Measurements from ENCODE around the gene TOP2A. TPM values are rescaled to one million over a fixed set of nuclear protein-coding genes. Genes with fewer than 3 reads are reported as not detected.
A peak's percentile ranks its signal among the peaks of the same experiment; 100 is the strongest.

TOP2A gene
- polyA plus RNA-seq, 1 experiment: 53.5 TPM

DNA sequence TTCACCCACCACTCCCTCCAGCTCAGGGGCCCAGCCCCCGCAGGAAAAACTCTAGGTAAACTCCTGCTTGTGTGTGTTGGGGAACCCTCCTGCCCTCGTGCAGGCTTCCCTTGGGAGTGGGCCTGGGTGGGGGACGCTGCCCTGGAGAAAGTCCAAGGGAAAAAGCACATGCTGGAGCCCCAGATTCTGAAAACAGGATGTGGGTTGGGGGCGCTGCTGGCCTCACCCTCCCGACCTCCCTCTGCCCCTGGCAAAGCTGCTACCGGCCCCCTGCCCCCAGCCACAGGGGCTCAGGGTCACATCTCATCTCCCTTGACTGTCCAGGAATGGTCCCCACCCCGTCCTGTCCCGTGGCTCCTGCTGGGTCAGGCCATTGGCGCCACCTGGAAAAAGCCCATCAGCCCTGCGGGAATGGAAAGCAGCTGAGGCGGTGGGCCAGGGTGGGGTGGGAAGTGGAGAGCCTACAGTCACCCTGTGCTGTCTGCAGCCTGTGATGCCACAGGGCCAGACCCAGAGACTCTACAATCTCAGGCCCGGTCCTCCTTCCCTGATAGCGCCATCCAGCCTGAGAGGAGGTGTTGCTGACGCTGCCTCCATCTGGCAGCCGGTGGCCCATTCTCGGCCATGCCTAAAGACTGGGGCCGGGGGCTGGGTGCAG is 50.7 kb downstream of the TOP2A start:
- no peak overlapping the region for H3K4me3 ChIP-seq (ENCODE audit: low read depth, low read length)
- CTCF ChIA-PET: no interaction called here
- TF ChIP-seq, protein P1, sequence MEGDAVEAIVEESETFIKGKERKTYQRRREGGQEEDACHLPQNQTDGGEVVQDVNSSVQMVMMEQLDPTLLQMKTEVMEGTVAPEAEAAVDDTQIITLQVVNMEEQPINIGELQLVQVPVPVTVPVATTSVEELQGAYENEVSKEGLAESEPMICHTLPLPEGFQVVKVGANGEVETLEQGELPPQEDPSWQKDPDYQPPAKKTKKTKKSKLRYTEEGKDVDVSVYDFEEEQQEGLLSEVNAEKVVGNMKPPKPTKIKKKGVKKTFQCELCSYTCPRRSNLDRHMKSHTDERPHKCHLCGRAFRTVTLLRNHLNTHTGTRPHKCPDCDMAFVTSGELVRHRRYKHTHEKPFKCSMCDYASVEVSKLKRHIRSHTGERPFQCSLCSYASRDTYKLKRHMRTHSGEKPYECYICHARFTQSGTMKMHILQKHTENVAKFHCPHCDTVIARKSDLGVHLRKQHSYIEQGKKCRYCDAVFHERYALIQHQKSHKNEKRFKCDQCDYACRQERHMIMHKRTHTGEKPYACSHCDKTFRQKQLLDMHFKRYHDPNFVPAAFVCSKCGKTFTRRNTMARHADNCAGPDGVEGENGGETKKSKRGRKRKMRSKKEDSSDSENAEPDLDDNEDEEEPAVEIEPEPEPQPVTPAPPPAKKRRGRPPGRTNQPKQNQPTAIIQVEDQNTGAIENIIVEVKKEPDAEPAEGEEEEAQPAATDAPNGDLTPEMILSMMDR (IDR thresholded peaks at IDR 0.05; ENCODE audit: low read depth, low read length): no peak
- H3K27ac ChIP-seq (ENCODE audit: low read depth, low read length): no peak overlapping the region
- H3K27me3 ChIP-seq (ENCODE audit: control insufficient read depth, insufficient read depth, low read length): no peaks in the 10 kb centered on the region
- no peak for DNase-seq (ENCODE audit: low read depth, low spot score)
- POLR2A ChIA-PET: no interaction called here
- H3K9me3 ChIP-seq (ENCODE audit: control insufficient read depth, insufficient read depth, low read length): peaks cover 5% of the 10 kb centered on the region; the same call in 1 of the 2 replicates

DNA sequence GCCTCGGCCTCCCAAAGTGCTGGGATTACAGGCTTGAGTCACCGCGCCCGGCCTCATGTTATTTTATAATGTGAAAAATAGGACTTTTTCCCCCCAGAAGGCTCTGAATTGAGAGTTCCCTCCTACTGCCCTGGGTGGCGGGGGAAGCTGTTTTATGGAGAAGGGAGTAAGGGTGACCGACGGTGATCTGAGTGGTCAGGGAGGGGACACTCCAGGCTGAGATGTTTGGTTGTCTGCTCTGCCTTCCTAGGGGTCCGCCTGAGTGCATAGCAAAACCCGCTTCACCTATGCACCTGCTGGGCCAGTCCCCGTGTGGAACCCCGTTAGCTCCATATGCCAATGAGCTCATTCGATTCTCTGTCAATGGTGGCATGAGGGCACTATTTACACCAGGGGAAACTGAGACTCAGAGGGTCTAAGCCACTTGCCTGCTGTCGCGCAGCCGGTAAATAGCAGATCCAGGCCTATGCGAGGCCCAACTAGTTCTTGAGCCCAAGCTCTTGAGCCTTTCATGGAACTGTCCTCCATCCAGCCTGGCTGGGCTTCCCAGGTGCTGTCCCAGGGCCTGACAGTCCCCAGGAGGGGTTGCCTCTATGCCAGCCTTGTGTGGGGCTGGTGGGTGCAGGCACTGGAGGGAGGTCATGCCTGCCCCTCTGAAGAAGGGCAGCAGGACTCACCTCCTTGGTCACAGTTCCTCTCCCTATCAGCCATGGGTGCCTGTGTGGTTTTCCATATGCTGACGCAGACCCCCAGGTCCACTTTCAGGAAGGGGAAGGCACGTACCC is 51.4 kb downstream of the TOP2A start:
- no peak overlapping the region for H3K4me3 ChIP-seq (ENCODE audit: low read depth, low read length)
- no peak overlapping the region for H3K27ac ChIP-seq (ENCODE audit: low read depth, low read length)
- DNase-seq (ENCODE audit: low read depth, low spot score): no peak
- TF ChIP-seq, protein P1 (IDR thresholded peaks at IDR 0.05; ENCODE audit: low read depth, low read length): no peak
- H3K9me3 ChIP-seq (ENCODE audit: control insufficient read depth, insufficient read depth, low read length): peaks cover 3% of the 10 kb centered on the region; the same call in 1 of the 2 replicates
- CTCF ChIA-PET: no interaction called here
- POLR2A ChIA-PET: no interaction called here
- H3K27me3 ChIP-seq (ENCODE audit: control insufficient read depth, insufficient read depth, low read length): no peaks in the 10 kb centered on the region

DNA sequence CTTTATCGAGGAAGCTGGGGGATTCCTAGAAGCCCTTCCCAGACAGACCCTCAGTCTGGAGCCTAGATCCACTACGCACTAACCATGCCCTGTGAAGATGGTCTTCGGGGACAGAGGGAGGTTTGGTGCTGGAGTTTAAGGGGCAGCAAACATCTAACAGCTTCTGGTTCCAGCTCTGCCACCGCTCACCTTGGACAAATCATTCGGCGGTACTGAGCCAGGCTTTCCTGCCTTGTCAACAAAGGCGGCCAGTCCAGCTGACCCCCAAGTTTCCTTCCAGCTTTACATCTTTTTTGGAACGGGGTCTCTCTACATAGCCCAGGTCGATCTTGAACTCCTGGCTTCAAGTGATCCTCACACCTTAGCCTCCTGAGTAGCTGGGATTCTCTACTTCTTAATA is 52.8 kb downstream of the TOP2A start:
- ChIA-PET POLR2A (interaction anchor here (0.7 kb wide), 1 partner anchor 110 kb away, joined by 7 read pairs; no protein-coding TSS in a partner anchor), CTCF (interaction anchor here (1.0 to 2.3 kb wide), 5 partner anchors 10 to 195 kb away, joined by 3 to 9 read pairs (median 6); no protein-coding TSS in a partner anchor)
- no peak overlapping the region for H3K27ac ChIP-seq (ENCODE audit: low read depth, low read length)
- DNase-seq (ENCODE audit: low read depth, low spot score): no peak
- no peaks in the 10 kb centered on the region for H3K27me3 ChIP-seq (ENCODE audit: control insufficient read depth, insufficient read depth, low read length)
- TF ChIP-seq, protein P1 (IDR thresholded peaks at IDR 0.05; ENCODE audit: low read depth, low read length): no peak
- 0 out of 2 replicates have a peak overlapping the region, but pooled peaks have one; percentile 59 for H3K4me3 ChIP-seq (ENCODE audit: low read depth, low read length)
- H3K9me3 ChIP-seq (ENCODE audit: control insufficient read depth, insufficient read depth, low read length): no peaks in the 10 kb centered on the region; the same call in 1 of the 2 replicates

DNA sequence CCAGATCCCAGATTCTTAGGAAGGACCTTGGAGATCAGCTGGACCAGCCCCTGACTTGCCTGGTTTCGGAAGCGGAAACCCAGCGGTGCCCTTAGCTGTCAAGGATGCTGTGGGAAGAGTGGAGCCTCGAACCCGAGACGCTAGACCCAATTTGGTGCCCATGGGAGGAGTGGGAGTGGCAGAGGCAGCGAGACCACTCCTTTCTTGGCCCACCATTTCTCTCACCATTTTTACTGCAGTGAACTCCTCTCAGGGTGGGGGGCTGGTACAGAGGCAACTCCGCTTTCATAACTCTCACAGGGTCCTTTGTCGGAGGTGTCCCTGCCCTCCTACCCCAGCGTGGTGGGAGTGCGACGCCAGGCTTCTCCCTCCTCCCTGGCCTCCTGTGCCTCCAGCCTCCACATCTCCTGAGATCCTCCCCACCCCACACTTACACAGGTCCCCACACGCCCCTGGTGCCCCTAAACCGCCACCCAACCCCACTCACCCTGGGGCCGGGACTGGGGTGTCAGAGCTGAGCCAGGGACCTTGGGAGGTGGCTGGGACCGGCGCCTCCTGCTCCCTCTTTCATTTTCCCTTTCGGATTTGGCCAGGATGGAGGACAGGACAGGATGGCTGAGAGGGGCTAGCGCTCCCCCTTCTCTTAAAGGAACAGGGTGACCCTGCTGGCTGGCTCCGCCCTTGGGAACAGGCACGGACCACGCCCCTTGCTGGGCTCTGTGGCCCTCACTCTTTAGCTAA is 53.4 kb downstream of the TOP2A start, which contains the start of gene GJD3:
Gene GJD3, minus strand, starts transcription at position 617 of the 741 bp plus-strand sequence. CDS start 922 bp downstream, outside the sequence.
- no peaks in the 10 kb centered on the region for H3K27me3 ChIP-seq (ENCODE audit: control insufficient read depth, insufficient read depth, low read length)
- no peaks in the 10 kb centered on the region; the same call in 1 of the 2 replicates for H3K9me3 ChIP-seq (ENCODE audit: control insufficient read depth, insufficient read depth, low read length)
- ChIA-PET CTCF (interaction anchor here (0.9 to 2.3 kb wide), 7 partner anchors 11 to 196 kb away, joined by 3 to 9 read pairs (median 4); no protein-coding TSS in a partner anchor), POLR2A (no interaction called here)
- TF ChIP-seq, protein P1 (IDR thresholded peaks at IDR 0.05; ENCODE audit: low read depth, low read length): no peak
- no peak for DNase-seq (ENCODE audit: low read depth, low spot score)
- no peak within 1 kb of the TSS for H3K27ac ChIP-seq (ENCODE audit: low read depth, low read length)
- H3K4me3 ChIP-seq (ENCODE audit: low read depth, low read length): peak within 1 kb of the TSS; percentile 59
